22Rv1 (cell line): ENCODE measurements around the gene LTB4R.

Experiments
- CTCF ChIP-seq: fragments of 450-650 bp; IDR thresholded peaks from 2 replicates; pipeline ENCODE4 v1.5.1; 2017; ENCODE audit warnings: mild to moderate bottlenecking
- ZFX ChIP-seq: fragments of 450-650 bp; IDR thresholded peaks from 2 replicates; pipeline ENCODE4 v1.6.1; 2017; ENCODE audit warnings: antibody characterized with exemption, borderline replicate concordance

- TF ChIP-seq CTCF (no peak), ZFX (no peak)
Measured at GRCh38 chr14:24304019-24304387, 7.3 kb upstream of the LTB4R start.
